ENCODE measurements around the gene NR6A1.

- TF ChIP-seq CTCF (IDR thresholded peaks at IDR 0.05) = no peak
- no peak for TF ChIP-seq POLR2A (IDR thresholded peaks at IDR 0.05)
These were observed 31.8 kb downstream of the NR6A1 start for GRCh38 chr9:124739360-124739759.
